AG09309 (cell line): Measurements from ENCODE around the gene USP26.
"Not testable (repeated sequence)": the region's sequence is repeated elsewhere in the genome, so short reads cannot be mapped to it uniquely, and the experiment has no call there.

Source experiments
- DNase-seq: peaks from one replicate; pipeline ENCODE4 v3.0.0-alpha.2; 2010; ENCODE audit warnings: low read depth
- H3K4me3 ChIP-seq: 2 replicates; pipeline ENCODE4 v1.5.1; 2011; ENCODE audit warnings: mild to moderate bottlenecking, low read depth, low read length, moderate library complexity; ENCODE audit not compliant: control insufficient read depth
- CTCF ChIP-seq: IDR thresholded peaks from 2 replicates; pipeline ENCODE4 v1.5.1; 2011; ENCODE audit warnings: mild to moderate bottlenecking, low read depth, low read length, inconsistent platforms; ENCODE audit not compliant: insufficient read depth, control insufficient read depth; ENCODE audit errors: missing control alignments

Gene USP26

GRCh38 chrX:132986556-132986955, 110.4 kb downstream of the USP26 start:
- no peak overlapping the region for H3K4me3 ChIP-seq
- no peak for TF ChIP-seq CTCF
- no peak for DNase-seq

GRCh38 chrX:132984058-132984650, 112.8 kb downstream of the USP26 start:
- TF ChIP-seq CTCF: no peak
- DNase-seq: no peak
- H3K4me3 ChIP-seq: no peak overlapping the region

- no peak for TF ChIP-seq CTCF
- no peak overlapping the region for H3K4me3 ChIP-seq
- no peak for DNase-seq
These were observed 113.4 kb downstream of the USP26 start for GRCh38 chrX:132983496-132983895.

- not testable (repeated sequence) for H3K4me3 ChIP-seq, DNase-seq
These were observed 116.9 kb downstream of the USP26 start for GRCh38 chrX:132980035-132980434.
